Gastrocnemius medialis (tissue), 4 donors: ENCODE results near the gene IL6. TPM values are rescaled to one million over a fixed set of nuclear protein-coding genes. Genes with fewer than 3 reads are reported as not detected.
A peak's percentile ranks its signal among the peaks of the same experiment; 100 is the strongest.

ENCODE experiments used
- ATAC-seq, 2 donors: fragments of 150-250 bp; one replicate each; pipeline ENCODE4 v1.9.1; 2016
- DNase-seq, 2 donors: peaks; one replicate each; pipeline ENCODE4 v3.0.0-alpha.2; 2019
- H3K27ac ChIP-seq, 4 donors: fragments of 200-600 bp; sonication (generic); 1 replicate in 1 of 4; 2 replicates in 3 of 4; pipeline ENCODE4 v1.5.1; 2016 to 2018; ENCODE audit warnings: mild to moderate bottlenecking in 2 of 4, moderate library complexity in 1 of 4
- H3K27me3 ChIP-seq, 3 donors: fragments of 200-600 bp; sonication (generic) in 2 of 3; 1 replicate in 1 of 3; 2 replicates in 2 of 3; pipeline versions ENCODE4 v1.5.1 to v1.6.0; 2016 to 2019; ENCODE audit warnings: mild to moderate bottlenecking in 1 of 3, moderate library complexity in 1 of 3
- H3K36me3 ChIP-seq, 2 donors: fragments of 200-600 bp; sonication (generic) in 1 of 2; one replicate each; pipeline ENCODE4 v1.5.1; 2017 to 2018
- H3K4me1 ChIP-seq, 2 donors: fragments of 200-600 bp; sonication (generic) in 1 of 2; one replicate each; pipeline ENCODE4 v1.5.1; 2016 to 2017; ENCODE audit warnings: mild to moderate bottlenecking in 2 of 2
- H3K4me3 ChIP-seq, 4 donors: fragments of 200-600 bp; sonication (generic) in 3 of 4; 1 replicate in 1 of 4; 2 replicates in 3 of 4; pipeline ENCODE4 v1.5.1; 2016 to 2019; ENCODE audit warnings: mild to moderate bottlenecking in 2 of 4
- H3K9me3 ChIP-seq, 3 donors: fragments of 200-600 bp; sonication (generic) in 2 of 3; 1 replicate in 1 of 3; 2 replicates in 2 of 3; pipeline ENCODE4 v1.5.1; 2016 to 2019
- POLR2A ChIP-seq, 2 donors: fragments of 450-650 bp; IDR thresholded peaks; one replicate each; pipeline ENCODE4 v1.6.1; 2017; ENCODE audit warnings: antibody characterized with exemption in 2 of 2, mild to moderate bottlenecking in 2 of 2, moderate library complexity in 2 of 2
- in situ Hi-C, 4 donors: fragments of 200-750 bp; cut with MboI; loops; one replicate each; pipeline versions ENCODE4 v1.15.0 to v1.8.0; 2017; ENCODE audit warnings: low sequenced_read_pairs in 4 of 4
- intact Hi-C: fragments of 100-400 bp; cut with DNase I; formaldehyde crosslinking; loops from one replicate; pipeline ENCODE4 v1.15.1; 2023; ENCODE audit warnings: low total_unique reads
- total RNA-seq, 4 donors: library from RNA; depleted of rRNA; stranded (reverse); fragments of >200 nt; gene quantifications; one replicate each; pipeline versions ENCODE4 v1.1.0 to v1.2.3, GENCODE V29; 2016
- TF ChIP-seq, protein P1 (sequence below), 5 experiments: fragments of 450-650 bp in 3 of 5; fragments of 200-600 bp in 2 of 5; sonication (generic) in 2 of 5; IDR thresholded peaks in 4 of 5; conservative IDR thresholded peaks in 1 of 5; 1 replicate in 4 of 5; 2 replicates in 1 of 5; pipeline ENCODE4 v1.5.1; 2016 to 2019; ENCODE audit warnings: antibody characterized with exemption in 5 of 5, mild to moderate bottlenecking in 3 of 5, moderate library complexity in 3 of 5

IL6 gene
- total RNA-seq, 4 donors from 2014 or later, result 2.4 to 3.1 TPM; not detected in 2

DNA sequence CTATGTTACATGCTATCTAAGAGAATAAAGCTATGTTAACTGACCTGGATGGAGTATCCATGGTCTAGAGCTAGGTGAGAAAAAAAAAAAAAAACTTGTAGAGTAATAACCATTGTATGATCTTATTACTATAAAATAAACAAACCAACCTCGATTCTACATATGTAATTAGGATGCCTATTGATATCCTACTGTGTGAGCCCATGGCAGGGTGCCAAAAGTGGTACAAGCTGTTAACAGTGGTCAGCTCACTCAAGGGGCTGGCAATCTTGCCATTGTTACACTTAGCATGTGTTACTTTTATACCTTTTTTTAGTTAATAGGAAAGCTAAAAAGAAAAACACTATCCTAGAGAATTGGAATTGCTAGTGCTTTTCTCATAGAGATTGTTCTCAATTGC is 13.5 kb upstream of the IL6 start:
- intact Hi-C loops (no loop called here), in situ Hi-C loops (no loop called here)
- Histone ChIP-seq H3K4me1 (peaks cover 12 to 26% of the 10 kb centered on the region in 2 donors), H3K9me3 (no peaks in the 10 kb centered on the region), H3K36me3 (no peaks in the 10 kb centered on the region), H3K27me3 (no peaks in the 10 kb centered on the region), H3K4me3 (no peak overlapping the region), H3K27ac (peak overlapping the region in 3 of 4 donors; percentile 17 to 54 (median 21))
- TF ChIP-seq, protein P1, sequence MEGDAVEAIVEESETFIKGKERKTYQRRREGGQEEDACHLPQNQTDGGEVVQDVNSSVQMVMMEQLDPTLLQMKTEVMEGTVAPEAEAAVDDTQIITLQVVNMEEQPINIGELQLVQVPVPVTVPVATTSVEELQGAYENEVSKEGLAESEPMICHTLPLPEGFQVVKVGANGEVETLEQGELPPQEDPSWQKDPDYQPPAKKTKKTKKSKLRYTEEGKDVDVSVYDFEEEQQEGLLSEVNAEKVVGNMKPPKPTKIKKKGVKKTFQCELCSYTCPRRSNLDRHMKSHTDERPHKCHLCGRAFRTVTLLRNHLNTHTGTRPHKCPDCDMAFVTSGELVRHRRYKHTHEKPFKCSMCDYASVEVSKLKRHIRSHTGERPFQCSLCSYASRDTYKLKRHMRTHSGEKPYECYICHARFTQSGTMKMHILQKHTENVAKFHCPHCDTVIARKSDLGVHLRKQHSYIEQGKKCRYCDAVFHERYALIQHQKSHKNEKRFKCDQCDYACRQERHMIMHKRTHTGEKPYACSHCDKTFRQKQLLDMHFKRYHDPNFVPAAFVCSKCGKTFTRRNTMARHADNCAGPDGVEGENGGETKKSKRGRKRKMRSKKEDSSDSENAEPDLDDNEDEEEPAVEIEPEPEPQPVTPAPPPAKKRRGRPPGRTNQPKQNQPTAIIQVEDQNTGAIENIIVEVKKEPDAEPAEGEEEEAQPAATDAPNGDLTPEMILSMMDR (IDR thresholded peaks at IDR 0.05 in 4 of 5, conservative IDR thresholded peaks at IDR 0.05 in 1 of 5), result no peak
- TF ChIP-seq POLR2A (IDR thresholded peaks at IDR 0.05), result no peak
- no peak for DNase-seq
- no peak for ATAC-seq

- H3K27ac ChIP-seq, result no peak overlapping the region
- ATAC-seq (no peak), DNase-seq (no peak)
- H3K9me3 ChIP-seq, result no peaks in the 10 kb centered on the region
- no peaks in the 10 kb centered on the region for H3K36me3 ChIP-seq
- H3K27me3 ChIP-seq, result no peaks in the 10 kb centered on the region
- peaks cover 14 to 36% of the 10 kb centered on the region in 2 donors for H3K4me1 ChIP-seq
- no peak overlapping the region for H3K4me3 ChIP-seq
- intact Hi-C loops, result no loop called here
- in situ Hi-C loops, result no loop called here
- no peak for TF ChIP-seq POLR2A (IDR thresholded peaks at IDR 0.05)
- TF ChIP-seq, protein P1 (IDR thresholded peaks at IDR 0.05 in 4 of 5, conservative IDR thresholded peaks at IDR 0.05 in 1 of 5), result no peak
Observed at GRCh38 chr7:22715969-22716368, 11.0 kb upstream of the IL6 start.

DNA sequence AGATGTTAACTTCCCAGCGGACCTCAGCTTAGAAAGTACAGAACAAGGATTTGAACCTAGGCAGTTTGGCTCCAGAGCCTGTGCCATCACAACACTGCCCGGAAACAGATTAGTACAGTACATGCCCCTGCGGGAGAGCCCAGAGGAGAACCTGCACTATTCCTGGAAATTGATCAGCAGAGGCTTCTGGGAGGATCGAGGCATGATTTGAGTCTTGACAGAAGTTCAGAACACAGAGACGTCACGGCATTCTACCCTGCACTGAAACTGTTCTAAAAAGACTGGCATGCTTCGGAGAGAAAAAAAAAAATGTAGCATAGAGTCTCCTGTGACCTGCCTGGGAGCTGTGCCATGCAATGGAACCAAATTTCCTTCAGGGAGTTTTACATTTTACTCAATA is 9.2 kb upstream of the IL6 start:
- DNase-seq (no peak), ATAC-seq (peak; percentile 25 to 31)
- Histone ChIP-seq H3K27ac (peak overlapping the region; percentile 2 to 67 (median 36)), H3K9me3 (no peaks in the 10 kb centered on the region), H3K36me3 (no peaks in the 10 kb centered on the region), H3K4me3 (no peak overlapping the region), H3K4me1 (peaks cover 22 to 46% of the 10 kb centered on the region in 2 donors), H3K27me3 (no peaks in the 10 kb centered on the region)
- in situ Hi-C loops (no loop called here), intact Hi-C loops (no loop called here)
- TF ChIP-seq, protein P1 (IDR thresholded peaks at IDR 0.05 in 4 of 5, conservative IDR thresholded peaks at IDR 0.05 in 1 of 5), result no peak
- TF ChIP-seq POLR2A (IDR thresholded peaks at IDR 0.05), result no peak

GRCh38 chr7:22718200-22718711 is 8.7 kb upstream of the IL6 start:
- Histone ChIP-seq H3K4me3 (no peak overlapping the region), H3K4me1 (peaks cover 27 to 50% of the 10 kb centered on the region in 2 donors), H3K27ac (peak overlapping the region; percentile 18 to 67 (median 36)), H3K36me3 (no peaks in the 10 kb centered on the region), H3K27me3 (no peaks in the 10 kb centered on the region), H3K9me3 (no peaks in the 10 kb centered on the region)
- intact Hi-C loops, result no loop called here
- ATAC-seq, result peak; percentile 55 to 79
- TF ChIP-seq POLR2A (IDR thresholded peaks at IDR 0.05), result no peak
- TF ChIP-seq, protein P1 (IDR thresholded peaks at IDR 0.05 in 4 of 5, conservative IDR thresholded peaks at IDR 0.05 in 1 of 5), result no peak
- in situ Hi-C loops, result no loop called here
- no peak for DNase-seq

GRCh38 chr7:22718911-22719420 is 8.0 kb upstream of the IL6 start:
- DNase-seq, result no peak
- ATAC-seq, result no peak
- H3K4me3 ChIP-seq, result no peak overlapping the region
- H3K27me3 ChIP-seq, result no peaks in the 10 kb centered on the region
- no peaks in the 10 kb centered on the region for H3K9me3 ChIP-seq
- no peak for TF ChIP-seq POLR2A (IDR thresholded peaks at IDR 0.05)
- TF ChIP-seq, protein P1 (IDR thresholded peaks at IDR 0.05 in 4 of 5, conservative IDR thresholded peaks at IDR 0.05 in 1 of 5), result no peak
- H3K4me1 ChIP-seq, result peaks cover 34 to 57% of the 10 kb centered on the region in 2 donors
- intact Hi-C loops, result no loop called here
- peak overlapping the region in 2 of 4 donors; percentile 18 to 67 for H3K27ac ChIP-seq
- no peaks in the 10 kb centered on the region for H3K36me3 ChIP-seq
- in situ Hi-C loops, result no loop called here
